ENCODE data around the gene OR51G2. TPM values are rescaled to one million over a fixed set of nuclear protein-coding genes. Genes with fewer than 3 reads are reported as not detected.

OR51G2 gene
- total and polyA plus RNA-seq, 2 donors from 2014 or later, result not detected

DNA sequence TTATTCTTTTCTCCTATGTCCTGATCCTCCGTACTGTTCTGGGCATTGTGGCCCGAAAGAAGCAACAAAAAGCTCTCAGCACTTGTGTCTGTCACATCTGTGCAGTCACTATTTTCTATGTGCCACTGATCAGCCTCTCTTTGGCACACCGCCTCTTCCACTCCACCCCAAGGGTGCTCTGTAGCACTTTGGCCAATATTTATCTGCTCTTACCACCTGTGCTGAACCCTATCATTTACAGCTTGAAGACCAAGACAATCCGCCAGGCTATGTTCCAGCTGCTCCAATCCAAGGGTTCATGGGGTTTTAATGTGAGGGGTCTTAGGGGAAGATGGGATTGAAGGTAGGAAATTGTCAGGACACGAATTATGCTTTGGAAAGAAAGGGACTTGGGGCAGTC is 36.6 kb downstream of the OR51G2 start:
- Histone ChIP-seq H3K9ac (ENCODE audit: low read length in 3 of 3) (no peak overlapping the region), H3K4me3 (ENCODE audit: low read length in 3 of 3) (no peak overlapping the region), H3K9me3 (ENCODE audit: control insufficient read depth in 2 of 3, insufficient read depth in 1 of 3, low read length in 3 of 3) (no peaks in the 10 kb centered on the region), H3K27me3 (ENCODE audit: control insufficient read depth, insufficient read depth, low read length) (no peaks in the 10 kb centered on the region), H3K27ac (ENCODE audit: low read depth in 2 of 2, low read length in 2 of 2) (no peak overlapping the region), H3K36me3 (ENCODE audit: control insufficient read depth in 2 of 3, insufficient read depth in 3 of 3, low read length in 3 of 3) (no peaks in the 10 kb centered on the region), H3K4me1 (ENCODE audit: control insufficient read depth in 2 of 3, insufficient read depth in 2 of 3, low read depth in 1 of 3, low read length in 3 of 3) (no peaks in the 10 kb centered on the region)
- intact Hi-C loops (cut with DNase I), result no loop called here
- FAIRE-seq (no peak), DNase-seq (no peak)
- TF ChIP-seq, protein P1, sequence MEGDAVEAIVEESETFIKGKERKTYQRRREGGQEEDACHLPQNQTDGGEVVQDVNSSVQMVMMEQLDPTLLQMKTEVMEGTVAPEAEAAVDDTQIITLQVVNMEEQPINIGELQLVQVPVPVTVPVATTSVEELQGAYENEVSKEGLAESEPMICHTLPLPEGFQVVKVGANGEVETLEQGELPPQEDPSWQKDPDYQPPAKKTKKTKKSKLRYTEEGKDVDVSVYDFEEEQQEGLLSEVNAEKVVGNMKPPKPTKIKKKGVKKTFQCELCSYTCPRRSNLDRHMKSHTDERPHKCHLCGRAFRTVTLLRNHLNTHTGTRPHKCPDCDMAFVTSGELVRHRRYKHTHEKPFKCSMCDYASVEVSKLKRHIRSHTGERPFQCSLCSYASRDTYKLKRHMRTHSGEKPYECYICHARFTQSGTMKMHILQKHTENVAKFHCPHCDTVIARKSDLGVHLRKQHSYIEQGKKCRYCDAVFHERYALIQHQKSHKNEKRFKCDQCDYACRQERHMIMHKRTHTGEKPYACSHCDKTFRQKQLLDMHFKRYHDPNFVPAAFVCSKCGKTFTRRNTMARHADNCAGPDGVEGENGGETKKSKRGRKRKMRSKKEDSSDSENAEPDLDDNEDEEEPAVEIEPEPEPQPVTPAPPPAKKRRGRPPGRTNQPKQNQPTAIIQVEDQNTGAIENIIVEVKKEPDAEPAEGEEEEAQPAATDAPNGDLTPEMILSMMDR (IDR thresholded peaks at IDR 0.05; ENCODE audit: borderline replicate concordance, extremely low read depth, insufficient read depth), result no peak

DNA sequence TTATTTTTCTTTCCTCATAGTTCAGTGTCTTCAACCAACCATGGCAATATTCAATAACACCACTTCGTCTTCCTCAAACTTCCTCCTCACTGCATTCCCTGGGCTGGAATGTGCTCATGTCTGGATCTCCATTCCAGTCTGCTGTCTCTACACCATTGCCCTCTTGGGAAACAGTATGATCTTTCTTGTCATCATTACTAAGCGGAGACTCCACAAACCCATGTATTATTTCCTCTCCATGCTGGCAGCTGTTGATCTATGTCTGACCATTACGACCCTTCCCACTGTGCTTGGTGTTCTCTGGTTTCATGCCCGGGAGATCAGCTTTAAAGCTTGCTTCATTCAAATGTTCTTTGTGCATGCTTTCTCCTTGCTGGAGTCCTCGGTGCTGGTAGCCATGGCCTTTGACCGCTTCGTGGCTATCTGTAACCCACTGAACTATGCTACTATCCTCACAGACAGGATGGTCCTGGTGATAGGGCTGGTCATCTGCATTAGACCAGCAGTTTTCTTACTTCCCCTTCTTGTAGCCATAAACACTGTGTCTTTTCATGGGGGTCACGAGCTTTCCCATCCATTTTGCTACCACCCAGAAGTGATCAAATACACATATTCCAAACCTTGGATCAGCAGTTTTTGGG is 37.2 kb downstream of the OR51G2 start, which contains the start of gene OR51T1:
OR51T1 (plus strand) TSS at position 41 of the 641 bp plus-strand sequence; CDS start at position 41, 0 bp downstream.
- H3K36me3 ChIP-seq (ENCODE audit: control insufficient read depth in 2 of 3, insufficient read depth in 3 of 3, low read length in 3 of 3), result no peaks in the 10 kb centered on the region
- no peaks in the 10 kb centered on the region for H3K9me3 ChIP-seq (ENCODE audit: control insufficient read depth in 2 of 3, insufficient read depth in 1 of 3, low read length in 3 of 3)
- H3K27me3 ChIP-seq (ENCODE audit: control insufficient read depth, insufficient read depth, low read length), result no peaks in the 10 kb centered on the region
- intact Hi-C loops (cut with DNase I), result no loop called here
- TF ChIP-seq, protein P1 (IDR thresholded peaks at IDR 0.05; ENCODE audit: borderline replicate concordance, extremely low read depth, insufficient read depth), result no peak
- DNase-seq (peak in 3 of 5 donors; percentile 23 to 55 (median 44)), FAIRE-seq (no peak)
- no peak within 1 kb of the TSS for H3K27ac ChIP-seq (ENCODE audit: low read depth in 2 of 2, low read length in 2 of 2)
- no peak within 1 kb of the TSS for H3K9ac ChIP-seq (ENCODE audit: low read length in 3 of 3)
- H3K4me3 ChIP-seq (ENCODE audit: low read length in 3 of 3), result no peak within 1 kb of the TSS
- H3K4me1 ChIP-seq (ENCODE audit: control insufficient read depth in 2 of 3, insufficient read depth in 2 of 3, low read depth in 1 of 3, low read length in 3 of 3), result no peaks in the 10 kb centered on the region

DNA sequence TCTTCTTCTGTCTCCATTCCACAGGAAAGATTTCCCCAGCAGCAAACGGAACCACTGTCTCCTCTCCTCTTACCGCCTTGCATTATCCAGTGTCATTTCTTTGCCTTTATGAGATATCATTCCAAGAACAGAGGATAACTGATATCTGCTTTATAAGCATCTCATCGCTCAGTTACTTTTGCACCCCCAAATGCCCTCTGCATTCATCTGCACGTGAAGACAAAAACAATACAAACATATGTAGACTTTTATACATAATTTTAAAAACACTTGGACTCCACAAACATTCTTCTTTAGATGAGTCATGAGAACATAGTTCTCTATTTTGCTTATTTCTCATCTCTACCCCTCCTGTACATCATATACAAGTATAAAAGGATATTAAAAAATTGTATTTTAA is 38.0 kb downstream of the OR51G2 start:
- H3K9ac ChIP-seq (ENCODE audit: low read length in 3 of 3), result no peak overlapping the region
- no peaks in the 10 kb centered on the region for H3K36me3 ChIP-seq (ENCODE audit: control insufficient read depth in 2 of 3, insufficient read depth in 3 of 3, low read length in 3 of 3)
- no peak overlapping the region for H3K27ac ChIP-seq (ENCODE audit: low read depth in 2 of 2, low read length in 2 of 2)
- no peak overlapping the region for H3K4me3 ChIP-seq (ENCODE audit: low read length in 3 of 3)
- DNase-seq, result no peak
- TF ChIP-seq, protein P1 (IDR thresholded peaks at IDR 0.05; ENCODE audit: borderline replicate concordance, extremely low read depth, insufficient read depth), result no peak
- intact Hi-C loops (cut with DNase I), result no loop called here
- no peaks in the 10 kb centered on the region for H3K9me3 ChIP-seq (ENCODE audit: control insufficient read depth in 2 of 3, insufficient read depth in 1 of 3, low read length in 3 of 3)
- no peaks in the 10 kb centered on the region for H3K4me1 ChIP-seq (ENCODE audit: control insufficient read depth in 2 of 3, insufficient read depth in 2 of 3, low read depth in 1 of 3, low read length in 3 of 3)
- H3K27me3 ChIP-seq (ENCODE audit: control insufficient read depth, insufficient read depth, low read length), result no peaks in the 10 kb centered on the region
- FAIRE-seq, result no peak
